GM19193 (cell line): ENCODE measurements around the gene CHN2.

ENCODE experiments used
- POLR2A ChIP-seq: IDR thresholded peaks from 4 replicates; pipeline ENCODE4 v1.6.1; 2011; ENCODE audit not compliant: insufficient read depth, insufficient read length; ENCODE audit errors: extremely low read depth

CHN2 gene

GRCh38 chr7:29194594-29195427, at the start of gene CHN2:
TSS of gene CHN2 (plus strand) at chr7:29194775.
- no peak for TF ChIP-seq POLR2A

GRCh38 chr7:29145553-29146056, 49.0 kb upstream of the CHN2 start:
- no peak for TF ChIP-seq POLR2A

GRCh38 chr7:29146057-29146706, 48.4 kb upstream of the CHN2 start, which contains the start of gene CPVL:
TSS of gene CPVL (minus strand) at chr7:29146537. CDS start at chr7:29121061, 25,476 bp downstream.
- no peak for TF ChIP-seq POLR2A

GRCh38 chr7:29146888-29147609, 47.5 kb upstream of the CHN2 start:
- no peak for TF ChIP-seq POLR2A

- TF ChIP-seq POLR2A = no peak
Measured at GRCh38 chr7:29147821-29148220, 46.8 kb upstream of the CHN2 start.

- TF ChIP-seq POLR2A = no peak
Measured at GRCh38 chr7:29149036-29149435, 45.5 kb upstream of the CHN2 start.

GRCh38 chr7:29150856-29151255, 43.7 kb upstream of the CHN2 start:
- no peak for TF ChIP-seq POLR2A

GRCh38 chr7:29154076-29154475, 40.5 kb upstream of the CHN2 start:
- no peak for TF ChIP-seq POLR2A

- no peak for TF ChIP-seq POLR2A
Measured at GRCh38 chr7:29156907-29157452, 37.6 kb upstream of the CHN2 start.

- TF ChIP-seq POLR2A = no peak
Measured at GRCh38 chr7:29158795-29159423, 35.7 kb upstream of the CHN2 start.

GRCh38 chr7:29160080-29160479, 34.5 kb upstream of the CHN2 start:
- no peak for TF ChIP-seq POLR2A

GRCh38 chr7:29161231-29161630, 33.3 kb upstream of the CHN2 start:
- TF ChIP-seq POLR2A = no peak

GRCh38 chr7:29162577-29162976, 32.0 kb upstream of the CHN2 start:
- no peak for TF ChIP-seq POLR2A

GRCh38 chr7:29163854-29164253, 30.7 kb upstream of the CHN2 start:
- TF ChIP-seq POLR2A = no peak
